Calu3 (cell line): ENCODE measurements around the gene RRAS2. TPM values are rescaled to one million over a fixed set of nuclear protein-coding genes. Genes with fewer than 3 reads are reported as not detected.
"Not testable (repeated sequence)": the region's sequence is repeated elsewhere in the genome, so short reads cannot be mapped to it uniquely, and the experiment has no call there.

ENCODE experiments used
- Bru-seq: library from RNA; stranded (reverse); fragments of 400-500 nt; gene quantifications from one replicate; lab custom pipeline; 2021; lab: Mats Ljungman, UMichigan
- BruChase-seq, 2 experiments: library from RNA; stranded (reverse); fragments of 400-500 nt; gene quantifications; one replicate each; lab custom pipeline; 2021; lab: Mats Ljungman, UMichigan
- BruUV-seq: library from RNA; stranded (reverse); fragments of 400-500 nt; replicated peaks from 2 replicates; lab custom pipeline; 2021; lab: Mats Ljungman, UMichigan
- CTCF ChIA-PET: fragments of 300-600 bp; sonication (Branson Sonifier 250); formaldehyde crosslinking; loops from one replicate; lab custom pipeline; 2022; ENCODE audit warnings: antibody characterized with exemption; lab: Charles Lee
- DNase-seq: peaks from one replicate; pipeline ENCODE4 v3.0.0; 2022
- H3K27ac Mint-ChIP-seq: one replicate; pipeline ENCODE4 v1.8.0; 2022; ENCODE audit warnings: mixed read lengths; ENCODE audit not compliant: unreplicated experiment
- H3K27me3 Mint-ChIP-seq: one replicate; pipeline ENCODE4 v1.8.0; 2022; ENCODE audit warnings: mixed read lengths; ENCODE audit not compliant: unreplicated experiment
- H3K36me3 Mint-ChIP-seq: one replicate; pipeline ENCODE4 v1.8.0; 2022; ENCODE audit warnings: mild to moderate bottlenecking, moderate library complexity, mixed read lengths; ENCODE audit not compliant: insufficient read depth, unreplicated experiment
- H3K4me1 Mint-ChIP-seq: one replicate; pipeline ENCODE4 v1.8.0; 2022; ENCODE audit warnings: mild to moderate bottlenecking, low read depth, mixed read lengths; ENCODE audit not compliant: unreplicated experiment
- H3K4me3 Mint-ChIP-seq: one replicate; pipeline ENCODE4 v1.8.0; 2022; ENCODE audit warnings: mild to moderate bottlenecking, low read depth, moderate library complexity, mixed read lengths; ENCODE audit not compliant: unreplicated experiment
- H3K9me3 Mint-ChIP-seq: one replicate; pipeline ENCODE4 v1.8.0; 2022; ENCODE audit warnings: low read depth, mixed read lengths; ENCODE audit not compliant: unreplicated experiment
- intact Hi-C: fragments of 100-400 bp; cut with micrococcal nuclease; formaldehyde crosslinking; loops from one replicate; pipeline ENCODE4 v1.10.0; 2022; ENCODE audit not compliant: unreplicated experiment
- long read RNA-seq: library from polyadenylated mRNA; stranded (forward); transcript quantifications from one replicate; pipeline ENCODE4 v2.0.0, GENCODE V29; 2022
- total RNA-seq: library from RNA; stranded (reverse); gene quantifications from 2 replicates; pipeline ENCODE4 v1.2.3, GENCODE V29; 2022
- TF ChIP-seq, protein P1 (sequence below): fragments of 200-600 bp; IDR thresholded peaks from one replicate; pipeline ENCODE4 v1.8.0; 2022; ENCODE audit warnings: antibody characterized with exemption; ENCODE audit not compliant: unreplicated experiment

The RRAS2 gene
- total RNA-seq: 37.2 and 42.8 TPM in 2 replicates
- Bru-seq, nascent RNA: percentile 83 among the genes with signal in this experiment
- BruChase-seq, experiment 1, labeled RNA remaining after a 6-hour chase: percentile 79 among the genes with signal in this experiment
- BruChase-seq, experiment 2, labeled RNA remaining after a 2-hour chase: percentile 76 among the genes with signal in this experiment
- long read RNA-seq, transcript RRAS2-201 (6 exons, 1,516 nt): major isoform, 25 of 40 reads
- long read RNA-seq, partial matches to known transcripts: 3 of 40 reads
- long read RNA-seq, other reads (novel, unspliced or antisense): 9 of 40 reads

- Mint-ChIP-seq H3K27me3 (no peaks in the 10 kb centered on the region), H3K4me3 (peak within 1 kb of the TSS; percentile 99), H3K27ac (peak within 1 kb of the TSS; percentile 99), H3K9me3 (no peaks in the 10 kb centered on the region), H3K36me3 (peaks cover 18% of the 10 kb centered on the region), H3K4me1 (peaks cover 9% of the 10 kb centered on the region)
- intact Hi-C loops: loop anchor here (2.0 to 5.0 kb wide), 2 partner anchors 52 to 60 kb away; no protein-coding TSS in a partner anchor
- TF ChIP-seq, protein P1, sequence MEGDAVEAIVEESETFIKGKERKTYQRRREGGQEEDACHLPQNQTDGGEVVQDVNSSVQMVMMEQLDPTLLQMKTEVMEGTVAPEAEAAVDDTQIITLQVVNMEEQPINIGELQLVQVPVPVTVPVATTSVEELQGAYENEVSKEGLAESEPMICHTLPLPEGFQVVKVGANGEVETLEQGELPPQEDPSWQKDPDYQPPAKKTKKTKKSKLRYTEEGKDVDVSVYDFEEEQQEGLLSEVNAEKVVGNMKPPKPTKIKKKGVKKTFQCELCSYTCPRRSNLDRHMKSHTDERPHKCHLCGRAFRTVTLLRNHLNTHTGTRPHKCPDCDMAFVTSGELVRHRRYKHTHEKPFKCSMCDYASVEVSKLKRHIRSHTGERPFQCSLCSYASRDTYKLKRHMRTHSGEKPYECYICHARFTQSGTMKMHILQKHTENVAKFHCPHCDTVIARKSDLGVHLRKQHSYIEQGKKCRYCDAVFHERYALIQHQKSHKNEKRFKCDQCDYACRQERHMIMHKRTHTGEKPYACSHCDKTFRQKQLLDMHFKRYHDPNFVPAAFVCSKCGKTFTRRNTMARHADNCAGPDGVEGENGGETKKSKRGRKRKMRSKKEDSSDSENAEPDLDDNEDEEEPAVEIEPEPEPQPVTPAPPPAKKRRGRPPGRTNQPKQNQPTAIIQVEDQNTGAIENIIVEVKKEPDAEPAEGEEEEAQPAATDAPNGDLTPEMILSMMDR: no peak
- CTCF ChIA-PET: no interaction called here
- peak; percentile 81 for DNase-seq
- BruUV-seq: no TSS peak
These were observed at the start of gene RRAS2 for GRCh38 chr11:14358729-14359439. Gene RRAS2 (minus strand): TSS chr11:14359183. CDS start chr11:14358870, 313 bp downstream.

- no TSS peak for BruUV-seq
- TF ChIP-seq, protein P1: no peak
- CTCF ChIA-PET: no interaction called here
- DNase-seq: no peak
- Mint-ChIP-seq H3K4me3 (no peak overlapping the region), H3K9me3 (no peaks in the 10 kb centered on the region), H3K27me3 (no peaks in the 10 kb centered on the region), H3K36me3 (no peaks in the 10 kb centered on the region), H3K4me1 (no peaks in the 10 kb centered on the region), H3K27ac (no peak overlapping the region)
- intact Hi-C loops: no loop called here
These were observed 49.6 kb upstream of the RRAS2 start for GRCh38 chr11:14408612-14409011.

GRCh38 chr11:14406116-14406515, 47.1 kb upstream of the RRAS2 start:
- H3K4me1 Mint-ChIP-seq, DNase-seq, H3K36me3 Mint-ChIP-seq, H3K27me3 Mint-ChIP-seq, H3K27ac Mint-ChIP-seq, H3K9me3 Mint-ChIP-seq, H3K4me3 Mint-ChIP-seq, intact Hi-C loops, BruUV-seq: not testable (repeated sequence)
- CTCF ChIA-PET: interaction anchor here (0.6 kb wide), 1 partner anchor 41 kb away, joined by 5 read pairs; no protein-coding TSS in a partner anchor

DNA sequence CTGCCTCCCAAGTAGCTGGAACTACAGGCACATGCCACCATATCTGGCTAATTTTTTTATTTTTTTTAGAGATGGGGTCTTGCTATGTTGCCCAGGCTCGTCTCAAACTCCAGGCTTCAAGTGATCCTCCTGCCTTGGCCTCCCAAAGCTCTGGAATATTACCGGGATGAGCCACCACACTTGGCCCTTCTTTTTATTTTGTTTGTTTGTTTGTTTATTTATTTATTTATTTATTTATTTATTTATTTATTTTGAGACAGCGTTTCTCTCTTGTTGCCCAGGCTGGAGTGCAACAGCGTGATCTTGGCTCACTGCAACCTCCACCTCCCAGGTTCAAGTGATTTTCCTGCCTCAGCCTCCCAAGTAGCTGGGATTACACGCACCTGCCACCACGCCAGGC, 44.5 kb upstream of the RRAS2 start:
- intact Hi-C loops, H3K9me3 Mint-ChIP-seq, CTCF ChIA-PET, H3K4me3 Mint-ChIP-seq, H3K27ac Mint-ChIP-seq, H3K4me1 Mint-ChIP-seq, DNase-seq, BruUV-seq, H3K36me3 Mint-ChIP-seq, H3K27me3 Mint-ChIP-seq: not testable (repeated sequence)

GRCh38 chr11:14399087-14399486, 40.1 kb upstream of the RRAS2 start:
- H3K4me3 Mint-ChIP-seq: no peak overlapping the region
- no peaks in the 10 kb centered on the region for H3K36me3 Mint-ChIP-seq
- H3K9me3 Mint-ChIP-seq: no peaks in the 10 kb centered on the region
- CTCF ChIA-PET: no interaction called here
- BruUV-seq: no TSS peak
- TF ChIP-seq, protein P1: no peak
- H3K27ac Mint-ChIP-seq: no peak overlapping the region
- intact Hi-C loops: no loop called here
- H3K27me3 Mint-ChIP-seq: peaks cover 18% of the 10 kb centered on the region
- H3K4me1 Mint-ChIP-seq: no peaks in the 10 kb centered on the region
- no peak for DNase-seq
